Measurements from ENCODE around the gene SLC24A4.

SLC24A4 gene

GRCh38 chr14:92460541-92460915 is 137.6 kb downstream of the SLC24A4 start:
- no peaks in the 10 kb centered on the region for H3K27me3 Mint-ChIP-seq (ENCODE audit: low read depth)
- no peak for DNase-seq (ENCODE audit: low spot score)
- no peaks in the 10 kb centered on the region for H3K9me3 Mint-ChIP-seq
- H3K4me1 Mint-ChIP-seq (ENCODE audit: low read depth), result no peaks in the 10 kb centered on the region
- H3K36me3 Mint-ChIP-seq (ENCODE audit: low read depth), result no peaks in the 10 kb centered on the region
- no peak overlapping the region for H3K27ac Mint-ChIP-seq
- no peak overlapping the region for H3K4me3 Mint-ChIP-seq

- Mint-ChIP-seq H3K27ac (no peak overlapping the region), H3K27me3 (ENCODE audit: low read depth) (no peaks in the 10 kb centered on the region), H3K36me3 (ENCODE audit: low read depth) (no peaks in the 10 kb centered on the region), H3K4me1 (ENCODE audit: low read depth) (no peaks in the 10 kb centered on the region), H3K4me3 (no peak overlapping the region), H3K9me3 (no peaks in the 10 kb centered on the region)
- DNase-seq (ENCODE audit: low spot score), result no peak
These were observed 138.1 kb downstream of the SLC24A4 start for GRCh38 chr14:92460916-92461579.

- Mint-ChIP-seq H3K9me3 (no peaks in the 10 kb centered on the region), H3K27ac (no peak overlapping the region), H3K4me1 (ENCODE audit: low read depth) (no peaks in the 10 kb centered on the region), H3K4me3 (no peak overlapping the region), H3K27me3 (ENCODE audit: low read depth) (no peaks in the 10 kb centered on the region), H3K36me3 (ENCODE audit: low read depth) (no peaks in the 10 kb centered on the region)
- DNase-seq (ENCODE audit: low spot score), result no peak
These were observed 138.9 kb downstream of the SLC24A4 start for GRCh38 chr14:92461891-92462290.

GRCh38 chr14:92462568-92462967 is 139.6 kb downstream of the SLC24A4 start:
- Mint-ChIP-seq H3K36me3 (ENCODE audit: low read depth) (no peaks in the 10 kb centered on the region), H3K4me3 (no peak overlapping the region), H3K27me3 (ENCODE audit: low read depth) (no peaks in the 10 kb centered on the region), H3K9me3 (peaks cover 5% of the 10 kb centered on the region), H3K4me1 (ENCODE audit: low read depth) (no peaks in the 10 kb centered on the region), H3K27ac (no peak overlapping the region)
- no peak for DNase-seq (ENCODE audit: low spot score)

GRCh38 chr14:92463141-92463540 is 140.2 kb downstream of the SLC24A4 start:
- no peak overlapping the region for H3K4me3 Mint-ChIP-seq
- H3K36me3 Mint-ChIP-seq (ENCODE audit: low read depth), result no peaks in the 10 kb centered on the region
- H3K9me3 Mint-ChIP-seq, result peaks cover 5% of the 10 kb centered on the region
- no peak overlapping the region for H3K27ac Mint-ChIP-seq
- no peaks in the 10 kb centered on the region for H3K4me1 Mint-ChIP-seq (ENCODE audit: low read depth)
- no peak for DNase-seq (ENCODE audit: low spot score)
- H3K27me3 Mint-ChIP-seq (ENCODE audit: low read depth), result no peaks in the 10 kb centered on the region

GRCh38 chr14:92464156-92464555 is 141.2 kb downstream of the SLC24A4 start:
- Mint-ChIP-seq H3K27me3 (ENCODE audit: low read depth) (no peaks in the 10 kb centered on the region), H3K4me3 (no peak overlapping the region), H3K36me3 (ENCODE audit: low read depth) (no peaks in the 10 kb centered on the region), H3K4me1 (ENCODE audit: low read depth) (no peaks in the 10 kb centered on the region), H3K9me3 (peaks cover 8% of the 10 kb centered on the region), H3K27ac (no peak overlapping the region)
- no peak for DNase-seq (ENCODE audit: low spot score)

GRCh38 chr14:92464716-92465115 is 141.8 kb downstream of the SLC24A4 start:
- Mint-ChIP-seq H3K27me3 (ENCODE audit: low read depth) (no peaks in the 10 kb centered on the region), H3K4me3 (no peak overlapping the region), H3K9me3 (peaks cover 8% of the 10 kb centered on the region), H3K4me1 (ENCODE audit: low read depth) (no peaks in the 10 kb centered on the region), H3K27ac (no peak overlapping the region), H3K36me3 (ENCODE audit: low read depth) (no peaks in the 10 kb centered on the region)
- DNase-seq (ENCODE audit: low spot score), result no peak

- H3K9me3 Mint-ChIP-seq, result peaks cover 8% of the 10 kb centered on the region
- H3K4me1 Mint-ChIP-seq (ENCODE audit: low read depth), result no peaks in the 10 kb centered on the region
- H3K27ac Mint-ChIP-seq, result no peak overlapping the region
- H3K36me3 Mint-ChIP-seq (ENCODE audit: low read depth), result no peaks in the 10 kb centered on the region
- DNase-seq (ENCODE audit: low spot score), result no peak
- H3K4me3 Mint-ChIP-seq, result no peak overlapping the region
- no peaks in the 10 kb centered on the region for H3K27me3 Mint-ChIP-seq (ENCODE audit: low read depth)
These were observed 142.5 kb downstream of the SLC24A4 start for GRCh38 chr14:92465353-92466055.

GRCh38 chr14:92466059-92466458 is 143.1 kb downstream of the SLC24A4 start:
- DNase-seq (ENCODE audit: low spot score), result no peak
- H3K36me3 Mint-ChIP-seq (ENCODE audit: low read depth), result no peaks in the 10 kb centered on the region
- no peak overlapping the region for H3K4me3 Mint-ChIP-seq
- no peak overlapping the region for H3K27ac Mint-ChIP-seq
- peaks cover 8% of the 10 kb centered on the region for H3K9me3 Mint-ChIP-seq
- no peaks in the 10 kb centered on the region for H3K4me1 Mint-ChIP-seq (ENCODE audit: low read depth)
- H3K27me3 Mint-ChIP-seq (ENCODE audit: low read depth), result no peaks in the 10 kb centered on the region

- no peak for DNase-seq (ENCODE audit: low spot score)
- no peak overlapping the region for H3K4me3 Mint-ChIP-seq
- no peaks in the 10 kb centered on the region for H3K36me3 Mint-ChIP-seq (ENCODE audit: low read depth)
- H3K9me3 Mint-ChIP-seq, result peaks cover 8% of the 10 kb centered on the region
- peaks cover 5% of the 10 kb centered on the region for H3K27me3 Mint-ChIP-seq (ENCODE audit: low read depth)
- H3K4me1 Mint-ChIP-seq (ENCODE audit: low read depth), result no peaks in the 10 kb centered on the region
- H3K27ac Mint-ChIP-seq, result no peak overlapping the region
These were observed 146.6 kb downstream of the SLC24A4 start for GRCh38 chr14:92469515-92469914.

- H3K27me3 Mint-ChIP-seq (ENCODE audit: low read depth), result peaks cover 5% of the 10 kb centered on the region
- H3K36me3 Mint-ChIP-seq (ENCODE audit: low read depth), result no peaks in the 10 kb centered on the region
- no peak overlapping the region for H3K27ac Mint-ChIP-seq
- no peaks in the 10 kb centered on the region for H3K4me1 Mint-ChIP-seq (ENCODE audit: low read depth)
- H3K4me3 Mint-ChIP-seq, result no peak overlapping the region
- H3K9me3 Mint-ChIP-seq, result peaks cover 8% of the 10 kb centered on the region
- no peak for DNase-seq (ENCODE audit: low spot score)
These were observed 147.2 kb downstream of the SLC24A4 start for GRCh38 chr14:92470215-92470614.

- Mint-ChIP-seq H3K4me3 (no peak overlapping the region), H3K9me3 (peaks cover 8% of the 10 kb centered on the region), H3K27me3 (ENCODE audit: low read depth) (peaks cover 5% of the 10 kb centered on the region), H3K27ac (no peak overlapping the region), H3K4me1 (ENCODE audit: low read depth) (peaks cover 1% of the 10 kb centered on the region), H3K36me3 (ENCODE audit: low read depth) (no peaks in the 10 kb centered on the region)
- DNase-seq (ENCODE audit: low spot score), result no peak
These were observed 147.8 kb downstream of the SLC24A4 start for GRCh38 chr14:92470811-92471210.

- H3K4me1 Mint-ChIP-seq (ENCODE audit: low read depth), result peaks cover 1% of the 10 kb centered on the region
- DNase-seq (ENCODE audit: low spot score), result no peak
These were observed 149.0 kb downstream of the SLC24A4 start for GRCh38 chr14:92471919-92472318.

GRCh38 chr14:92472860-92473259 is 149.9 kb downstream of the SLC24A4 start:
- Mint-ChIP-seq H3K27ac (no peak overlapping the region), H3K36me3 (ENCODE audit: low read depth) (no peaks in the 10 kb centered on the region), H3K4me1 (ENCODE audit: low read depth) (peaks cover 1% of the 10 kb centered on the region), H3K4me3 (no peak overlapping the region), H3K27me3 (ENCODE audit: low read depth) (peaks cover 5% of the 10 kb centered on the region), H3K9me3 (peaks cover 4% of the 10 kb centered on the region)
- DNase-seq (ENCODE audit: low spot score), result no peak

More at GRCh38 chr14:92471919-92472318, 149.0 kb downstream of the SLC24A4 start:
- Mint-ChIP-seq H3K9me3 (peaks cover 8% of the 10 kb centered on the region), H3K36me3 (ENCODE audit: low read depth) (no peaks in the 10 kb centered on the region), H3K4me3 (no peak overlapping the region), H3K27me3 (ENCODE audit: low read depth) (peaks cover 5% of the 10 kb centered on the region), H3K27ac (no peak overlapping the region)
